ENCODE data around the gene UGT1A5. TPM values are rescaled to one million over a fixed set of nuclear protein-coding genes. Genes with fewer than 3 reads are reported as not detected.

Gene UGT1A5
- total and polyA plus RNA-seq, 2 of the 4 experiments (the other 2 are of a cell fraction), result not detected

GRCh38 chr2:233706720-233707119, 6.0 kb upstream of the UGT1A5 start:
- Histone ChIP-seq H3K9me3 (ENCODE audit: control insufficient read depth, insufficient read depth, low read length) (no peaks in the 10 kb centered on the region), H3K27me3 (ENCODE audit: control insufficient read depth, insufficient read depth, low read length) (no peaks in the 10 kb centered on the region), H3K4me2 (ENCODE audit: low read depth, low read length) (no peak overlapping the region), H3K56ac (ENCODE audit: extremely low read depth, insufficient read depth, low read length) (no peak overlapping the region), H2AK5ac (ENCODE audit: low read depth, low read length) (no peak overlapping the region), H4K8ac (ENCODE audit: low read depth in 2 of 2, low read length in 2 of 2) (peak overlapping the region in 1 of 2 experiments; percentile 16; a peak in 1 of 4 replicates), H3K23ac (ENCODE audit: low read depth, low read length) (no peak overlapping the region), H4K5ac (ENCODE audit: low read depth, low read length) (peak overlapping the region; percentile 24; the same call in 1 of the 2 replicates), H3K4me1 (ENCODE audit: control insufficient read depth, insufficient read depth, low read length) (peaks cover 9% of the 10 kb centered on the region), H3K18ac (ENCODE audit: low read depth, low read length) (peak overlapping the region; percentile 66; the same call in 1 of the 2 replicates), H3K14ac (replicated peaks; ENCODE audit: low read depth, low read length) (no peak overlapping the region), H4K91ac (ENCODE audit: insufficient read depth, low read depth, low read length) (peak overlapping the region; percentile 57; the same call in 1 of the 2 replicates), H3K4ac (ENCODE audit: low read depth, low read length) (no peak overlapping the region; the same call in 1 of the 2 replicates), H2AK9ac (replicated peaks; ENCODE audit: low read depth, low read length, poor library complexity) (no peak overlapping the region), H2AFZ (replicated peaks; ENCODE audit: low read length, poor library complexity) (peak overlapping the region; percentile 43), H3K79me1 (ENCODE audit: low read depth in 1 of 2, low read length in 2 of 2) (no peaks in the 10 kb centered on the region), H3K36me3 (ENCODE audit: control insufficient read depth, insufficient read depth, low read length) (no peaks in the 10 kb centered on the region), H3K27ac (ENCODE audit: insufficient read depth, low read length) (no peak overlapping the region), H3K9me1 (ENCODE audit: insufficient read depth, low read length) (no peaks in the 10 kb centered on the region), H2BK5ac (ENCODE audit: low read depth, low read length, poor library complexity, severe bottlenecking) (peak overlapping the region; percentile 25), H2BK20ac (ENCODE audit: low read depth, low read length) (peak overlapping the region; percentile 38; the same call in 1 of the 2 replicates), H2BK120ac (ENCODE audit: low read depth, low read length) (peak overlapping the region; percentile 64), H2BK15ac (ENCODE audit: low read depth, low read length) (no peak overlapping the region; the same call in 2 of the 3 replicates), H3K4me3 (ENCODE audit: insufficient read depth, low read depth, low read length) (no peak overlapping the region), H3K9ac (ENCODE audit: low read depth, low read length) (no peak overlapping the region), H4K20me1 (ENCODE audit: insufficient read depth, low read length) (no peaks in the 10 kb centered on the region)
- no TSS peak for BruUV-seq (replicated peaks)
- dilution Hi-C loops (cut with HindIII; ENCODE audit: low sequenced_read_pairs, unreplicated experiment), result no loop called here
- peak; percentile 55 for DNase-seq
- peak; percentile 54 for ATAC-seq (ENCODE audit: low read depth)
- CTCF ChIA-PET, result interaction anchor here (0.6 kb wide), 1 partner anchor 105 kb away, joined by 7 read pairs; no protein-coding TSS in a partner anchor
- intact Hi-C loops (cut with micrococcal nuclease), result no loop called here
- POLR2A ChIA-PET (ENCODE audit: unreplicated experiment), result no interaction called here
- no CpG with 5 or more reads among the region's 1 CpG for WGBS, 2 experiments (ENCODE audit: extremely low coverage in 2 of 2, insufficient read length in 1 of 2)
- no peak for TF ChIP-seq MAFK (IDR thresholded peaks at IDR 0.05; ENCODE audit: low read depth, low read length)
- 0 out of 2 replicates have a peak, but pooled peaks have one; percentile 20 for TF ChIP-seq CEBPB (IDR thresholded peaks at IDR 0.05; ENCODE audit: low read depth, low read length)
- TF ChIP-seq, protein P1, sequence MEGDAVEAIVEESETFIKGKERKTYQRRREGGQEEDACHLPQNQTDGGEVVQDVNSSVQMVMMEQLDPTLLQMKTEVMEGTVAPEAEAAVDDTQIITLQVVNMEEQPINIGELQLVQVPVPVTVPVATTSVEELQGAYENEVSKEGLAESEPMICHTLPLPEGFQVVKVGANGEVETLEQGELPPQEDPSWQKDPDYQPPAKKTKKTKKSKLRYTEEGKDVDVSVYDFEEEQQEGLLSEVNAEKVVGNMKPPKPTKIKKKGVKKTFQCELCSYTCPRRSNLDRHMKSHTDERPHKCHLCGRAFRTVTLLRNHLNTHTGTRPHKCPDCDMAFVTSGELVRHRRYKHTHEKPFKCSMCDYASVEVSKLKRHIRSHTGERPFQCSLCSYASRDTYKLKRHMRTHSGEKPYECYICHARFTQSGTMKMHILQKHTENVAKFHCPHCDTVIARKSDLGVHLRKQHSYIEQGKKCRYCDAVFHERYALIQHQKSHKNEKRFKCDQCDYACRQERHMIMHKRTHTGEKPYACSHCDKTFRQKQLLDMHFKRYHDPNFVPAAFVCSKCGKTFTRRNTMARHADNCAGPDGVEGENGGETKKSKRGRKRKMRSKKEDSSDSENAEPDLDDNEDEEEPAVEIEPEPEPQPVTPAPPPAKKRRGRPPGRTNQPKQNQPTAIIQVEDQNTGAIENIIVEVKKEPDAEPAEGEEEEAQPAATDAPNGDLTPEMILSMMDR (conservative IDR thresholded peaks at IDR 0.05; ENCODE audit: low read depth, low read length), result no peak
- no peak for TF ChIP-seq RCOR1 (IDR thresholded peaks at IDR 0.05; ENCODE audit: insufficient replicate concordance, low read length)
- TF ChIP-seq MXI1 (IDR thresholded peaks at IDR 0.05; ENCODE audit: borderline replicate concordance, low read depth, low read length), result no peak
- no peak for TF ChIP-seq RFX5 (IDR thresholded peaks at IDR 0.05; ENCODE audit: low read depth, low read length)
- no peak for TF ChIP-seq SMC3 (IDR thresholded peaks at IDR 0.05; ENCODE audit: low read depth, low read length)
- no peak for TF ChIP-seq RAD21 (IDR thresholded peaks at IDR 0.05; ENCODE audit: low read length)
- TF ChIP-seq CHD1 (IDR thresholded peaks at IDR 0.05; ENCODE audit: low read depth, low read length), result no peak
- in situ Hi-C loops (cut with MboI; ENCODE audit: low sequenced_read_pairs), result no loop called here
